ENCODE results near the gene PNCK. TPM values are rescaled to one million over a fixed set of nuclear protein-coding genes. Genes with fewer than 3 reads are reported as not detected.

The PNCK gene
- total RNA-seq, 1 donor from 2014 or later = 28.5 TPM

GRCh38 chrX:153640736-153641575 is 32.7 kb downstream of the PNCK start:
- Mint-ChIP-seq H3K9me3 (peaks cover 3% of the 10 kb centered on the region), H3K27ac (no peak overlapping the region), H3K4me1 (peaks cover 15% of the 10 kb centered on the region), H3K27me3 (ENCODE audit: low read depth) (peaks cover 49% of the 10 kb centered on the region), H3K4me3 (peak overlapping the region; percentile 31), H3K36me3 (no peaks in the 10 kb centered on the region)
- DNase-seq (ENCODE audit: low spot score in 2 of 2, unreplicated experiment in 2 of 2) = no peak
- TF ChIP-seq, protein P1, sequence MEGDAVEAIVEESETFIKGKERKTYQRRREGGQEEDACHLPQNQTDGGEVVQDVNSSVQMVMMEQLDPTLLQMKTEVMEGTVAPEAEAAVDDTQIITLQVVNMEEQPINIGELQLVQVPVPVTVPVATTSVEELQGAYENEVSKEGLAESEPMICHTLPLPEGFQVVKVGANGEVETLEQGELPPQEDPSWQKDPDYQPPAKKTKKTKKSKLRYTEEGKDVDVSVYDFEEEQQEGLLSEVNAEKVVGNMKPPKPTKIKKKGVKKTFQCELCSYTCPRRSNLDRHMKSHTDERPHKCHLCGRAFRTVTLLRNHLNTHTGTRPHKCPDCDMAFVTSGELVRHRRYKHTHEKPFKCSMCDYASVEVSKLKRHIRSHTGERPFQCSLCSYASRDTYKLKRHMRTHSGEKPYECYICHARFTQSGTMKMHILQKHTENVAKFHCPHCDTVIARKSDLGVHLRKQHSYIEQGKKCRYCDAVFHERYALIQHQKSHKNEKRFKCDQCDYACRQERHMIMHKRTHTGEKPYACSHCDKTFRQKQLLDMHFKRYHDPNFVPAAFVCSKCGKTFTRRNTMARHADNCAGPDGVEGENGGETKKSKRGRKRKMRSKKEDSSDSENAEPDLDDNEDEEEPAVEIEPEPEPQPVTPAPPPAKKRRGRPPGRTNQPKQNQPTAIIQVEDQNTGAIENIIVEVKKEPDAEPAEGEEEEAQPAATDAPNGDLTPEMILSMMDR (IDR thresholded peaks at IDR 0.05; ENCODE audit: unreplicated experiment) = no peak

DNA sequence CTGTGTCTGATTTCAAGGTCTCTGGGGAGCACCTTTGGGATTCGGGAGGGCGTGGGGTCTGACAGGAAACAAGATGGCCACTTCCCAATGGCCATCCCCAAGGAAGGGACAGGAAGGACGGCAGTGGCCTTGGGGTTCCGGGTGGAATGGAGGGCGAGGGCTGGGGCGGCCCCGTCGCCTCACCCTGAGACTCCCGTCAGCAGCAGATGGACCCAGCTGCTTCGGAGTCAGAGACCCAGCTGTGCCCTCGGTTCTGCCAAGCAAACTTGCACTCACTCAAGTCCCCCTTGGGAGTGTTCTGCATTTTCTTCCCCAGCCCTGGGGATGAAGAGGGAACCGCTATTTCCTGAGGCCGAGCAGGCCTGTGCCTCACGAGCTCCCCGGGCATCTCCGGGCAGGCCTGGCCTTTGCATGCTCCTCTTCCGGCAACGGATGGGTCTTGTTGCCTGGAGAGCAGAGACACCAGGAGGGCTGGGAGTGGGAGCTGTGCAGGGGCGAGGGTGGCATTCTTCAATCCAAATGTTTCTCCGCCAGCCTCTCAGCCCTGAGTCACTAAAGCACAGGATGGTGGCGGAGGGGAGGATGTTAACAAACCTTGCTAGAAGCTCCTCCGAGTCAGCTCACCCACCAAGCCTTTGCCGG is 33.4 kb downstream of the PNCK start:
- Mint-ChIP-seq H3K9me3 (peaks cover 3% of the 10 kb centered on the region), H3K27ac (no peak overlapping the region)
- DNase-seq (ENCODE audit: low spot score in 2 of 2, unreplicated experiment in 2 of 2) = no peak

GRCh38 chrX:153639177-153640044 is 34.2 kb downstream of the PNCK start:
- DNase-seq (ENCODE audit: low spot score in 2 of 2, unreplicated experiment in 2 of 2) = no peak
- no peak overlapping the region for H3K27ac Mint-ChIP-seq
- peaks cover 3% of the 10 kb centered on the region for H3K9me3 Mint-ChIP-seq
- H3K36me3 Mint-ChIP-seq = no peaks in the 10 kb centered on the region
- peaks cover 23% of the 10 kb centered on the region for H3K4me1 Mint-ChIP-seq
- TF ChIP-seq, protein P1 (IDR thresholded peaks at IDR 0.05; ENCODE audit: unreplicated experiment) = no peak
- H3K27me3 Mint-ChIP-seq (ENCODE audit: low read depth) = peaks cover 39% of the 10 kb centered on the region
- no peak overlapping the region for H3K4me3 Mint-ChIP-seq

More for the DNA sequence above, 33.4 kb downstream of the PNCK start:
- TF ChIP-seq, protein P1 (IDR thresholded peaks at IDR 0.05; ENCODE audit: unreplicated experiment) = no peak
- no peak overlapping the region for H3K4me3 Mint-ChIP-seq
- peaks cover 41% of the 10 kb centered on the region for H3K27me3 Mint-ChIP-seq (ENCODE audit: low read depth)
- peaks cover 15% of the 10 kb centered on the region for H3K4me1 Mint-ChIP-seq
- H3K36me3 Mint-ChIP-seq = no peaks in the 10 kb centered on the region

- Mint-ChIP-seq H3K9me3 (peaks cover 3% of the 10 kb centered on the region), H3K36me3 (no peaks in the 10 kb centered on the region), H3K4me3 (no peak overlapping the region), H3K27me3 (ENCODE audit: low read depth) (peaks cover 35% of the 10 kb centered on the region), H3K27ac (no peak overlapping the region), H3K4me1 (peaks cover 23% of the 10 kb centered on the region)
- TF ChIP-seq, protein P1 (IDR thresholded peaks at IDR 0.05; ENCODE audit: unreplicated experiment) = no peak
- DNase-seq (ENCODE audit: low spot score in 2 of 2, unreplicated experiment in 2 of 2) = no peak
These were observed 35.0 kb downstream of the PNCK start for GRCh38 chrX:153638436-153639176.

DNA sequence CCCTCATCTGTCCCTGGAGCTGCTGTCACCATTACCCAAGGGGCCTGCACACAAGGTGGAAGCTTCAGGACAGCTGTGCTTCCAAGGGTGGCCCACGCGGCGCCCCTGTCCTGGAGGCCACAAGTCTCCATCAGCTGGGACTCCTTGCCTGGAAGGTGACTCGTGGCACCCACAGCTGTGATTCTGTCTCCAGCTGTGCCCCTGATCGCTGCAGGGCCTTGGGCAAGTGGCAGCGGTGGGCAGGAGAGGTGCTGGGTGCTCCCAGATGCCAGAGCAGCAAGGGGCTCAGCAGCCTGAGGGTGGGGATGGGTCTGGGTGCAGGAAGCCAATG is 35.6 kb downstream of the PNCK start:
- H3K9me3 Mint-ChIP-seq = peaks cover 3% of the 10 kb centered on the region

More for the DNA sequence above, 35.6 kb downstream of the PNCK start:
- TF ChIP-seq, protein P1 (IDR thresholded peaks at IDR 0.05; ENCODE audit: unreplicated experiment) = no peak
- H3K27me3 Mint-ChIP-seq (ENCODE audit: low read depth) = peaks cover 29% of the 10 kb centered on the region
- H3K27ac Mint-ChIP-seq = no peak overlapping the region
- H3K4me1 Mint-ChIP-seq = peaks cover 23% of the 10 kb centered on the region
- no peaks in the 10 kb centered on the region for H3K36me3 Mint-ChIP-seq
- DNase-seq (ENCODE audit: low spot score in 2 of 2, unreplicated experiment in 2 of 2) = no peak
- no peak overlapping the region for H3K4me3 Mint-ChIP-seq

Data from mesothelial cell of epicardium (in vitro differentiated cells).